Common myeloid progenitor, CD34-positive (primary cell): ENCODE results near the gene DNAJB12.
A peak's percentile ranks its signal among the peaks of the same experiment; 100 is the strongest.

ENCODE experiments used
- CTCF ChIA-PET: fragments of 350-600 bp; sonication (Branson Sonifier 250); formaldehyde crosslinking; loops from one replicate; lab custom pipeline; 2021; ENCODE audit warnings: antibody characterized with exemption; lab: Charles Lee
- POLR2A ChIA-PET: fragments of 350-600 bp; sonication (Branson Sonifier 250); formaldehyde crosslinking; loops from one replicate; lab custom pipeline; 2021; ENCODE audit warnings: antibody characterized with exemption; lab: Charles Lee
- DNase-seq, 3 donors: peaks; one replicate each; pipeline versions ENCODE4 v3.0.0 to v3.0.0-alpha.2; 2013
- H3K27ac ChIP-seq, 2 experiments: 1 replicate in 1 of 2; 2 replicates in 1 of 2; pipeline ENCODE4 v1.7.0; 2013; ENCODE audit warnings: inconsistent platforms in 2 of 2, low read length in 2 of 2, mild to moderate bottlenecking in 2 of 2, low read depth in 1 of 2, moderate library complexity in 1 of 2; ENCODE audit not compliant: severe bottlenecking in 2 of 2, insufficient read depth in 1 of 2, poor library complexity in 1 of 2
- H3K27me3 ChIP-seq, 5 experiments: replicated peaks in 2 of 5; 1 replicate in 3 of 5; 2 replicates in 2 of 5; pipeline versions ENCODE4 v1.6.1 to v1.7.0; 2013; ENCODE audit warnings: low read length in 4 of 5, mild to moderate bottlenecking in 2 of 5, moderate library complexity in 2 of 5, inconsistent platforms in 1 of 5; ENCODE audit not compliant: insufficient read depth in 5 of 5, control insufficient read depth in 4 of 5
- H3K36me3 ChIP-seq, 4 experiments: 1 replicate in 2 of 4; 2 replicates in 2 of 4; pipeline versions ENCODE4 v1.6.1 to v1.7.0; 2013; ENCODE audit warnings: low read length in 3 of 4, control low read depth in 1 of 4, mild to moderate bottlenecking in 1 of 4; ENCODE audit not compliant: control insufficient read depth in 4 of 4, insufficient read depth in 4 of 4
- H3K4me1 ChIP-seq, 4 experiments: 1 replicate in 3 of 4; 2 replicates in 1 of 4; pipeline versions ENCODE4 v1.6.1 to v1.7.1; 2013; ENCODE audit warnings: low read length in 3 of 4, mild to moderate bottlenecking in 3 of 4, control low read depth in 1 of 4, inconsistent platforms in 1 of 4, moderate library complexity in 1 of 4; ENCODE audit not compliant: control insufficient read depth in 4 of 4, insufficient read depth in 4 of 4; ENCODE audit errors: control extremely low read depth in 1 of 4
- H3K4me3 ChIP-seq, 7 experiments: 1 replicate in 4 of 7; 2 replicates in 3 of 7; pipeline versions ENCODE4 v1.5.1 to v1.7.0; 2013; ENCODE audit warnings: mild to moderate bottlenecking in 7 of 7, low read length in 6 of 7, moderate library complexity in 6 of 7, inconsistent platforms in 2 of 7, low read depth in 2 of 7, control low read depth in 1 of 7; ENCODE audit not compliant: insufficient read depth in 4 of 7, control insufficient read depth in 1 of 7; ENCODE audit errors: extremely low read depth in 1 of 7
- H3K9me3 ChIP-seq, 5 experiments: 1 replicate in 4 of 5; 2 replicates in 1 of 5; pipeline versions ENCODE4 v1.6.1 to v1.7.1; 2013; ENCODE audit warnings: low read length in 4 of 5, mild to moderate bottlenecking in 2 of 5, inconsistent platforms in 1 of 5, low read depth in 1 of 5, moderate library complexity in 1 of 5; ENCODE audit not compliant: control insufficient read depth in 4 of 5, insufficient read depth in 2 of 5; ENCODE audit errors: control extremely low read depth in 1 of 5
- WGBS: methylation state at CpG from one replicate; pipeline ENCODE4 v1.1.5; 2013; ENCODE audit not compliant: insufficient coverage; 5-methylcytosine and 5-hydroxymethylcytosine counted together

The DNAJB12 gene

DNA sequence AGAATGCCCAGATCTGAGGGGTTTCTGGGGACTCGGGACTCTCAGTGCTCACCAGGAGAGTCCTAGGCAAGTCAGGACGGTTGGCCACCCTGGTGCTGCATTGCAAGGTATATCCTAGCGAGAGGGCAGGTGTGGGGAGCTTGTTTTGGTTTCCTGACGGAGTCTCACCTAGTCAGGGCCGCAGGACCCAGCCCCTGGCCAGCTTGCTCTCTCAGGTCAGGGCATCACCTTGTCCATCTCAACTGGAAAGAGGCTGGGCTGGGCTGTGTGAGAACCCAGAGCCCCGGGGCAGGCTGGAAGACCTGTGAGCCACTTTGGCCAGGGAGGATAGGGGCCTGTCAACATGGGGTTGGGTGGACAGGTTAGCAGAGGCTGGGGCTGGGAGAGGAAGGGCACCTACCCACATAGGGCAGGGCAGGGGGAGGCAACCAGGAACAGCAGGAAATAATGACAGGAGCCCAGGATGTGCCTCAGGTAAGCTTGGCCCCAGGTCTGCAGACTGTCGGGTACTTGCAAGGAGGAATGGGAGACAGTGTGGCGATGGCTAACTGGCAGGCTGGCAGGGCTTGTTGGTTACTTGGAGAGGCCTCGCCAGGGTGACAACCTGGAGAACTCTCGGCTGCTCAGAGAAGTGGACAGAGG lies 31.5 kb downstream of the DNAJB12 start:
- peaks cover 13 to 88% (median 85%) of the 10 kb centered on the region in 4 experiments for H3K4me1 ChIP-seq
- no peaks in the 10 kb centered on the region for H3K27me3 ChIP-seq
- DNase-seq, result no peak
- peak overlapping the region in 1 of 2 experiments; percentile 94 for H3K27ac ChIP-seq
- WGBS, result 83% methylated on average over 10 of the region's 10 CpGs
- POLR2A ChIA-PET, result interaction anchor here (0.9 to 1.7 kb wide), 3 partner anchors 26 to 66 kb away, joined by 3 read pairs; no protein-coding TSS in a partner anchor
- peak overlapping the region in 2 of 7 experiments; percentile 48 to 52 for H3K4me3 ChIP-seq
- H3K36me3 ChIP-seq, result no peaks in the 10 kb centered on the region
- CTCF ChIA-PET, result interaction anchor here (0.9 to 21.0 kb wide), 9 partner anchors 15 to 197 kb away, joined by 3 to 242 read pairs (median 5); partner anchors contain the start of gene DDIT4
- H3K9me3 ChIP-seq, result no peaks in the 10 kb centered on the region

- H3K9me3 ChIP-seq, result no peaks in the 10 kb centered on the region
- no peaks in the 10 kb centered on the region for H3K36me3 ChIP-seq
- no peak for DNase-seq
- H3K27ac ChIP-seq, result peak overlapping the region in 1 of 2 experiments; percentile 94
- H3K4me1 ChIP-seq, result peaks cover 13 to 87% (median 84%) of the 10 kb centered on the region in 4 experiments
- H3K27me3 ChIP-seq, result no peaks in the 10 kb centered on the region
- ChIA-PET CTCF (interaction anchor here (0.9 to 21.0 kb wide), 11 partner anchors 14 to 196 kb away, joined by 3 to 242 read pairs (median 5); partner anchors contain the start of gene DDIT4), POLR2A (interaction anchor here (0.9 to 3.6 kb wide), 4 partner anchors 9 to 65 kb away, joined by 3 to 16 read pairs (median 8); partner anchors contain the start of gene DDIT4)
- WGBS, result 89% methylated on average over 11 of the region's 16 CpGs
- no peak overlapping the region for H3K4me3 ChIP-seq
These were observed 32.2 kb downstream of the DNAJB12 start for GRCh38 chr10:72322280-72323058.

- H3K4me1 ChIP-seq, result peaks cover 13 to 86% (median 84%) of the 10 kb centered on the region in 4 experiments
These were observed 32.8 kb downstream of the DNAJB12 start for GRCh38 chr10:72322030-72322279.

DNA sequence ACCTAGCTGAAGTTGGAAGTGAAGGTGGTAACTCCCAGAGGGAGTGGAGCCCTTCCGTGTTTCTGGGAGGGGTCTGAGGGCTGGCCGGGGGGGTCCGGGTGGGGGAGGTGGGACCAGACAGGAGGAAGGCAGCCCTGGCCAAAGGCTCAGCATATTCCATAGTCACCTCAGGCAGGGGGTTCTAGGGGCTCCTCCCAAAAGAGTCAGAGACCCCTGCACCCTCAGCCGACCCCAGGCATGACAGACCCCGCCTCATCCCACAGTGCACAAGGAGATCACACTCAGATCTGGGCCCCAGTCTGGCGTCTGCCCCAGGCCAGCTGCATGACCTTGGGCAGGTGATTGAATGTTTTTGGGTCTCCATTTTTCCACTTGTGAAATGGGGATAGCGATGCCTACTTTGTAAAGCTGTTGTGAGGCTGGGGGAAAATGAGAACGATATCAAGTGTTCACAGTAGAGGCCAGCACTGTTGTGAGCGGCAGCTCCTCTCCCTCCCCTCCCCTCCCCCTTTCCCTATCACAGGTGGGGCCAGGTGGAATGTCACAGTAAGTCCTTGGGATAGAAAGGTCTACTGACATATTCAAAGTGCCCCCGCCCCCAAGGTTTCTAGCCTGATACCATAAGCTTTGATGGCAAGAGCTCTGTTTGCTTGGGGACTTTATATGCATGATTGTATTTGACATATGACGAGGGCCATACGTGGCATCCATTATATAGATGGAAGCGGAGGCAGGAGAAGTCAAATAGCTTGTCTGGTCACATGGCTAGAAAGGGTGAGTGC lies 33.3 kb downstream of the DNAJB12 start:
- POLR2A ChIA-PET, result interaction anchor here (0.5 to 3.6 kb wide), 8 partner anchors 7 to 1919 kb away, joined by 3 to 25 read pairs (median 14); partner anchors contain the start of gene DDIT4
- H3K4me1 ChIP-seq, result peaks cover 14 to 86% (median 85%) of the 10 kb centered on the region in 4 experiments

More at GRCh38 chr10:72322030-72322279, 32.8 kb downstream of the DNAJB12 start:
- Histone ChIP-seq H3K4me3 (no peak overlapping the region), H3K9me3 (no peaks in the 10 kb centered on the region), H3K27ac (peak overlapping the region in 1 of 2 experiments; percentile 94), H3K27me3 (no peaks in the 10 kb centered on the region), H3K36me3 (no peaks in the 10 kb centered on the region)
- ChIA-PET POLR2A (interaction anchor here (2.1 to 3.6 kb wide), 2 partner anchors 9 to 48 kb away, joined by 13 to 16 read pairs; partner anchors contain the start of gene DDIT4), CTCF (interaction anchor here (0.8 to 21.0 kb wide), 11 partner anchors 13 to 98 kb away, joined by 3 to 242 read pairs (median 5); partner anchors contain the start of gene DDIT4)
- DNase-seq, result no peak
- 100% methylated on average over 2 of the region's 3 CpGs for WGBS

GRCh38 chr10:72320676-72321247 lies 34.0 kb downstream of the DNAJB12 start:
- CTCF ChIA-PET, result interaction anchor here (0.8 to 21.0 kb wide), 11 partner anchors 12 to 100 kb away, joined by 3 to 242 read pairs (median 4); partner anchors contain the start of gene DDIT4
- H3K4me3 ChIP-seq, result peak overlapping the region in 1 of 7 experiments; percentile 10
- H3K4me1 ChIP-seq, result peaks cover 19 to 93% (median 92%) of the 10 kb centered on the region in 4 experiments
- peak; percentile 89 to 95 (median 94) for DNase-seq
- POLR2A ChIA-PET, result interaction anchor here (0.5 to 3.6 kb wide), 10 partner anchors 8 to 1918 kb away, joined by 3 to 25 read pairs (median 8); partner anchors contain the start of gene DDIT4
- WGBS, result 28% methylated on average over 10 of the region's 12 CpGs
- peak overlapping the region; percentile 78 to 94 for H3K27ac ChIP-seq
- H3K36me3 ChIP-seq, result no peaks in the 10 kb centered on the region
- H3K9me3 ChIP-seq, result no peaks in the 10 kb centered on the region
- no peaks in the 10 kb centered on the region for H3K27me3 ChIP-seq

More for the DNA sequence above, 33.3 kb downstream of the DNAJB12 start:
- no peaks in the 10 kb centered on the region for H3K9me3 ChIP-seq
- 100% methylated on average over 2 of the region's 13 CpGs for WGBS
- no peaks in the 10 kb centered on the region for H3K36me3 ChIP-seq
- no peaks in the 10 kb centered on the region for H3K27me3 ChIP-seq
- no peak for DNase-seq
- CTCF ChIA-PET, result interaction anchor here (0.8 to 21.0 kb wide), 12 partner anchors 13 to 97 kb away, joined by 3 to 242 read pairs (median 4); partner anchors contain the start of gene DDIT4
- H3K4me3 ChIP-seq, result no peak overlapping the region
- H3K27ac ChIP-seq, result peak overlapping the region; percentile 78 to 94
